GM19351 (cell line): ENCODE data around the gene CACNA1C.
"Not testable (repeated sequence)": the region's sequence is repeated elsewhere in the genome, so short reads cannot be mapped to it uniquely, and the experiment has no call there.

Experiments used
- ATAC-seq: cut with Tn5 transposase; IDR thresholded peaks from one replicate; pipeline ENCODE4 v1.9.1; 2021; ENCODE audit warnings: mild to moderate bottlenecking, moderate library complexity; ENCODE audit not compliant: unreplicated experiment

Gene CACNA1C

GRCh38 chr12:2692080-2692479 is 639.3 kb downstream of the CACNA1C start:
- ATAC-seq = no peak

GRCh38 chr12:2693244-2693860 is 640.6 kb downstream of the CACNA1C start:
- no peak for ATAC-seq

GRCh38 chr12:2693980-2694610 is 641.3 kb downstream of the CACNA1C start:
- ATAC-seq = no peak

GRCh38 chr12:2696136-2696535 is 643.3 kb downstream of the CACNA1C start:
- no peak for ATAC-seq

- no peak for ATAC-seq
Observed at GRCh38 chr12:2697057-2697800, 644.4 kb downstream of the CACNA1C start.

GRCh38 chr12:2698566-2698965 is 645.8 kb downstream of the CACNA1C start:
- ATAC-seq = no peak

- ATAC-seq = no peak
Observed at GRCh38 chr12:2710701-2711100, 657.9 kb downstream of the CACNA1C start.

- no peak for ATAC-seq
Observed at GRCh38 chr12:2719392-2719791, 666.6 kb downstream of the CACNA1C start.

- no peak for ATAC-seq
Observed at GRCh38 chr12:2722806-2723205, 670.0 kb downstream of the CACNA1C start.

- no peak for ATAC-seq
Observed at GRCh38 chr12:2732290-2732689, 679.5 kb downstream of the CACNA1C start.

GRCh38 chr12:2733493-2734355 is 680.9 kb downstream of the CACNA1C start:
- no peak for ATAC-seq

- no peak for ATAC-seq
Observed at GRCh38 chr12:2735432-2735831, 682.6 kb downstream of the CACNA1C start.

GRCh38 chr12:2737656-2738241 is 685.0 kb downstream of the CACNA1C start:
- no peak for ATAC-seq

- ATAC-seq = no peak
Observed at GRCh38 chr12:2739069-2739468, 686.3 kb downstream of the CACNA1C start.

- no peak for ATAC-seq
Observed at GRCh38 chr12:2739832-2740641, 687.2 kb downstream of the CACNA1C start.

GRCh38 chr12:2742037-2742436 is 689.2 kb downstream of the CACNA1C start:
- not testable (repeated sequence) for ATAC-seq

GRCh38 chr12:2743478-2743877 is 690.7 kb downstream of the CACNA1C start:
- no peak for ATAC-seq

GRCh38 chr12:2745655-2746054 is 692.9 kb downstream of the CACNA1C start:
- ATAC-seq = no peak
